Loucy (cell line): ENCODE measurements around the gene CYP24A1.

Experiments used
- EZH2phosphoT487 ChIP-seq: fragments of 200-600 bp; IDR thresholded peaks from 2 replicates; pipeline ENCODE4 v1.6.1; 2018; ENCODE audit warnings: antibody characterized with exemption, mild to moderate bottlenecking, moderate library complexity, borderline replicate concordance
- TF ChIP-seq, protein P1 (sequence below): fragments of 200-600 bp; sonication (generic); conservative IDR thresholded peaks from 2 replicates; pipeline ENCODE4 v1.5.1; 2014; ENCODE audit warnings: mild to moderate bottlenecking, antibody characterized with exemption, low read length

- TF ChIP-seq, protein P1, sequence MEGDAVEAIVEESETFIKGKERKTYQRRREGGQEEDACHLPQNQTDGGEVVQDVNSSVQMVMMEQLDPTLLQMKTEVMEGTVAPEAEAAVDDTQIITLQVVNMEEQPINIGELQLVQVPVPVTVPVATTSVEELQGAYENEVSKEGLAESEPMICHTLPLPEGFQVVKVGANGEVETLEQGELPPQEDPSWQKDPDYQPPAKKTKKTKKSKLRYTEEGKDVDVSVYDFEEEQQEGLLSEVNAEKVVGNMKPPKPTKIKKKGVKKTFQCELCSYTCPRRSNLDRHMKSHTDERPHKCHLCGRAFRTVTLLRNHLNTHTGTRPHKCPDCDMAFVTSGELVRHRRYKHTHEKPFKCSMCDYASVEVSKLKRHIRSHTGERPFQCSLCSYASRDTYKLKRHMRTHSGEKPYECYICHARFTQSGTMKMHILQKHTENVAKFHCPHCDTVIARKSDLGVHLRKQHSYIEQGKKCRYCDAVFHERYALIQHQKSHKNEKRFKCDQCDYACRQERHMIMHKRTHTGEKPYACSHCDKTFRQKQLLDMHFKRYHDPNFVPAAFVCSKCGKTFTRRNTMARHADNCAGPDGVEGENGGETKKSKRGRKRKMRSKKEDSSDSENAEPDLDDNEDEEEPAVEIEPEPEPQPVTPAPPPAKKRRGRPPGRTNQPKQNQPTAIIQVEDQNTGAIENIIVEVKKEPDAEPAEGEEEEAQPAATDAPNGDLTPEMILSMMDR, result no peak
- TF ChIP-seq EZH2phosphoT487, result no peak
Observed at GRCh38 chr20:54126806-54127655, 46.8 kb downstream of the CYP24A1 start.
